NCI-H2196 treated with DMSO at 0.1 percent for 48 hours (cell line): ENCODE results near the gene SGMS1.

ENCODE experiments used
- DNase-seq: peaks from one replicate; lab custom pipeline; 2025; ENCODE audit not compliant: unreplicated experiment; lab: John Stamatoyannopoulos, UW

Gene SGMS1

DNA sequence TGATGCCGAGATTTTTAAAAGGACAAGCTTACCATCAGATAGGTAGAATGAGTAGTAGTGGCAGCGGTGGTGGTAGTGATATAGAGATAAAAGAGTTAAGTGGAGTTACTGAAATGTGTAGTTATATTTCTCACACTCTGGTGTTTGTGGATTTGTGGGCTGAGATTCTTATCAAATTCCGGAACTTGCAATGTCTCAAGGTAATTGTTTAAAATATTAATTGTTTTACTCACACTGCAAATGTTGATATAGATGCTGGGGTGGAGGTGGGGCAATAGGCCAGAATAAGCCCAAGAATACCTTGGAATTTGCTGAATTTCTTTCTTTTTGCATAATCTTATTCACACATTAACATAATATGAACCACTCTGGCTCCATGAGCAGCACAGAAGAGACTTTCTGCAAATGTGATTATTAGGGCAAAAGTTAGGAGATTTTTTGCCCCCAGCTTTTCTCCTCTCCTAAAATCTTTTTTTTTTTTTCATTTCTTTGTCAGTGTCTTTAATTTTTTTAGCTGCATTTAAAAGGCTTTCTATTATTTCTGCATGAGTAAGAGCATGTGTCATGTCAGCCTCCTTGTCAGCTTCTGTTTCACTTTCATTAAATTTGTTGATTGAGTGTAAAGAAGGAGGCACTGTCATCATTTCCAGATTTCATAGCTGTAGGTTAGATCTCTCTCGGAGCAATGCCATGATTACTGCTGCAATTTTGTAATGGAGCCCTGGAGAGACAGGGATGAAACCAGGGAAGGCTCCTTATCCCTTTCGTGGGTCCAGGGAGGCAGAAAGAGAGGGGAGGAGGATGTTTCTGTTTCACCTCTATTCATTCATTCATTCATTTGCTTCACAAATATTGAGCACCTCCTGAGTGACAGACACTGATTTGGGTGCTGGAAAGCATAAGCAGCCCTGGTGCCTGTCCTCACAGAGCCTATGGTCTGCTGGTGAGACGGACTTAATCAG lies 13.1 kb upstream of the SGMS1 start:
- no peak for DNase-seq

DNA sequence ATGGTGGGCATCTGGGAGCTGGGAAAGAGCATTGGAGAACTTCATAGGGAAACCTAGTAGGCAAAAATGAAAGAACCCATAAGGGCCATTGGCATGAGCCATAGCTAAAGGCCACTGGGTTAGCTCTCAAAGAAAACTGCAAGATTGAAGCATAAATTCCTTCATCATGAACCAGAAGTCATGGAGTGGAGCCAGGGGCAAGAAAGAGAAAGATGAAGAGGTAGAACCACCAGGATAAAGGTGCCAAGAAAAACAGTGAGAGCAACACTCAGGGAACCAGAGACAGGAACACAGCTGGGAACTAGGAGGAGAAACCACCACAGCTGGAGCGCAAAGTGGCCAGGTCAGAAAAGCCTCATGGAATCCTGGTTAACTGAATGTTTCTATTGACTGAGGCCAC lies 11.5 kb upstream of the SGMS1 start:
- DNase-seq: no peak

DNA sequence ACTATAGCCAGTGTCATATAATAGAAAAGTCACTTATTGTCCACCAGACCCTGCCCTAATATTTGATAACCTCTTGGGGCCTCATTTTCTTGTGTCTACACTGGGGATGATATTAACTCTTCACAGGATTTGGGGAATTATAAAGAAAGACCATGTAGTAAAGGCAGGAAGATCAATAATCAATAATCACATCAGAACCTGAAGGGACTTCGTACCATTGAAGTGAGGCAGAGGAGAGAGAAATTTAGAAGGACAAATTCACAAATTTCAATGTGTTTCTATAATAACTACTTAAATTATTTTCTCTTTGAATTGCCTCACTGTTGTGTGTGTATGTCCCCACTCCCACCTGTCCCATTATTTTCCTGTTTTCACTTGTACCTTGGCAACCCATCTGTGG lies 10.7 kb upstream of the SGMS1 start:
- DNase-seq: no peak

DNA sequence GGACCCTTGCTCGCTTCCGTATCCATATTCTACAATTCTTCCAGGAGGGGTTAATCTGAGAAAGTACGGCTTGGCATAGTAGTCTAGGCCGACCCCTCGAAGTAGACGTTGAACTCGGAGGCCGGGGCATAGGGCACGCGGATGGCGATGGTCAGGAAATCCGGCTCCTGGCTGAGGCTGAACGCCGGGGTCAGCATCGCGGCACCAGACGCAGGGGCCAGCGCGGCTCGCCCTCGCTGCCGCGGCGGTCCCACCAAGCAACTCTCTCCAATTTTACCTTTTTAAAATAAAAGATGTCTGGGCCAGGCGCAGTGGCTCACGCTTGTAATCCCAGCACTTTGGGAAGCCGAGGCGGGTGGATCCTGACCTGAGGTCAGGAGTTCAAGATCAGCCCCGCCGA lies 7.3 kb upstream of the SGMS1 start:
- DNase-seq: no peak

DNA sequence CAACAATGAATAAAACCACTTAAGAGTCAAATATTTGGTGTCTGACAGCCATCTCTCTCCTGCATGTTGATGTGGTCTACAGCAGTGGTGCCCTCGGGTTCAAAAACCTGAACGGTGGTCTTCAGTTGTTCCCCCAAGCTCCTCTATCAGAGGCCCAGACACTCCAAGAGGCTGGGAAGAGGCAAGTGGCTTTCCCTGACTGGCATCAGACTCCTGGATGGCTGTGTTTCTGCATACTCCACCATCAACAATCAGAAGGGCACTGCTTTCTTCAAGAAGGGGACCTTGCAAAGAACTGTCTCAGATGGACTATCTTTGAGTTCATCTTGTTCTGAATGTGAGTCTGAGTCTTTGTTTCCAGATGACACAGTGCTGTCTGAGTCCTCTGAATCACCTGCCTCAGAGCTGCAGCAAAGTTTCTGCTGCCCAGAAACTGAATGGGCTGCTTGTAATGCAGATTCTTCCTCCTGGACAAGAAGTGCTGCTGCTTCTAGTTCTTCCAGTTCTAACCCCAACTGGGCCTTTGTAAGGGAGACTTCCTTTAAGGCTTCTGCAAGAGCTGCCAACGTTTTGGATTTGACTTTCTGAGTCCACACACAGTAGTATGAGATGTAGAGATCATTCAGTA lies 5.9 kb upstream of the SGMS1 start:
- DNase-seq: no peak

DNA sequence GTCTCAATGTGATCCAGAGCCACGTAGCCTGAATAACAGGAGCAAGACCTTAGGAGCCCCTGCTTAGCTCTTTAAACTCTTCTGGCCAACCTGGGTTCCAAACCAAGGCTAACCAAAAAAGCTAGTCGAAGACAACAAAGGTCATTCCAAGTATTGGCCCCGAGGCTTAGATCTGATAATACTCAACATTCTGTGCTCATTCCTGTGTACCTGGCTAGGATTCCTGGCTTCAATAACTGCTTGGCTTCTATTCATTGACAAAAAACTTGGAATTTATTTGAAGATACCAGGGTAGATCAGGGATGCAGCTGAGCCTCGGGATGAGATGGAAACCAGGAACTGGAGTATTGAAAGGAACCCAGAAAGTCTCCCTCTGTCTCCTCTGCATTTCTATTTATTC lies 4.1 kb upstream of the SGMS1 start:
- DNase-seq: no peak

DNA sequence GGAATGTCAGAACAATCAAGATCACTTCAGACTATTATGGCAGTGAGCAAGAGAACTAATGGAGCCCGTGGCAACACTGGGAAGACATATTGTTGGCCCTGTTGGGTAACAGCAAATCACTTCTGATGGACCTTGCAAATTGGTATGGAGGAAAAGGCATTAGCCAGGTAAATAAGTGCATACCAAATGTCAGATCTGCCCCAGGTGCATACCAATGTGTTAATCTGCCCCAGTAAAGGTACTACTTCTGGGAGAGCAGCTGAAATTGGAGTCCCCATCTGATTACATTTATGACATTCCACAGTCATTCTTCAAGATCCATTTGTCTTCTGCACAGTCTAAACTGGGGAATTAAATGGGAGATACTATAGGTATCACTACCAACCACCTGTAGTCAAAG lies 3.7 kb upstream of the SGMS1 start:
- DNase-seq: no peak

DNA sequence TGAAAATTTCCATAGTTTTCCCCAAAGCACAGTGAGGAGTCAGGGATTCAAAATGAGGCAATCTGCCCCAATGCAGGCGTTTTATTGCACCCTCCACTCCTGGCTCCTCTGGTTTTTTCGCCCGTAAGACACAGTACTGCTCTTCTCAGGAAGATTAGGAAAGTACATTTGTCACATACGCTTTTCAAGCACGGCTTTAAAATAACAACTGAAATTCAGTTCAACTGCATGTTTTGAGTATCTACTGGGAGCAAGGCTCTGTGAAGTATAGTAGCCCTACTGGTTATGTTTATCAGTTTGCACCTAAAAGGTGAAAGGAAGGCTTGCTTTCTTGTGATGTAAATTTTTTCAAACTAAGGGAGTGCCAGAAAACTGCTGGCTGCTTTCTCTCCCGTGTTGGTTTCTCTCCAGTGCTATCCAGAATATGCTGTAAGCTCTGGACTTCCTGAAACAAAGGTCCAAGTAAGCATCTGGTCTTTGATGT lies 1.9 kb upstream of the SGMS1 start:
- no peak for DNase-seq

DNA sequence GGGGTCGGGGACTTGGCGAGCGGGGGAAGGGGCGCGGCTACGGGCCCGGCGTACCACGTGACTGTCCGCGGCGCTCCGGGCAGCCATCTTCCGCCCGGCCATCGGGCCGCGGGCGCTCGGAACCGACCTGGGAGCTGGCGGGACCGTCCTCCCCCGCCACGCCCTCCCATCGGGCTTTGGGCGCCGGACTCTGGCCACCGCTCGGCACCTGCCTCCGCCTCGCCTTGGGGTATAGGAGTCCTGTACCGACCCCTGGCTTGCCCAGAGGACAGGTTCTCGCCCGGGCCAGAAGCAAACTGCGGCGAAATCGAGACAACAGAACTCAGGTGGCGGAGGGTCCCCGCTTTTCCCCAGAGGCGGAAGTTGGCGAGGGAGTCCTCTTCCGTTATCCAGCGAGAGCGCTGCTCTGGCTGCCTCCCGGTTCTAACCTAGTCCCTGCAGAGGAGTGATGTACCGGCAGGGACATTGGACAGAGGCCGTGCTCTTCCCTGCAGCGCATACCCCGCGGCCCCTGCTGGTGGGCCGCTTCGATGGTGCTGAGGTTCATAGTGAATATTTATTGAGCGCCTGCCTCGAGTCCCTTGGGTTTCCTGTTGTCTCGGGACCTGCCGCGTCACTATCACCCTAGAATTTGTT lies 1.2 kb upstream of the SGMS1 start:
- peak; percentile 58 for DNase-seq

DNA sequence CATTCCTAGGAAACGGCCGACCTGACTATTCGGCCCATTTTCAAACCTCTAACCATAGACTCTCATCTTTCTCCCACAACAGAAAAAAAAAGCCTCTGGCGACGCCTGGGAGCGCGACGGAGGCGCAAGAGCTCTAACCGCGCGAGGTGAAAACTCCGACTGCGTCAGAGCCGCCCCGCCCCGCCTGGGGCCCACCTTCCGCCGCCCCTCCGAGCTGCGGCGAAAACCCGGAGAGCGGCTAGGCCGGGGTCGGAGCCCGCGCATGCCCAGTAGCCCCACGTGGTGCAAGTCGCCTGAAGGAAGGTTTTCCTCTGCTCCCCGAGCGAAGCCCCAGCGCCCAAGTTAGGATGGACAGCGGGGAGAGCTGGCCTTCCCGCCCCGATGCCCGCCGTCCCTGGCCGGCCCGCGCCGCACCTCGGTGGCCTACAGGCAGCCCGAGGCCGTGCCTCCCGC lies 683 bp upstream of the SGMS1 start:
- peak; percentile 58 for DNase-seq

DNA sequence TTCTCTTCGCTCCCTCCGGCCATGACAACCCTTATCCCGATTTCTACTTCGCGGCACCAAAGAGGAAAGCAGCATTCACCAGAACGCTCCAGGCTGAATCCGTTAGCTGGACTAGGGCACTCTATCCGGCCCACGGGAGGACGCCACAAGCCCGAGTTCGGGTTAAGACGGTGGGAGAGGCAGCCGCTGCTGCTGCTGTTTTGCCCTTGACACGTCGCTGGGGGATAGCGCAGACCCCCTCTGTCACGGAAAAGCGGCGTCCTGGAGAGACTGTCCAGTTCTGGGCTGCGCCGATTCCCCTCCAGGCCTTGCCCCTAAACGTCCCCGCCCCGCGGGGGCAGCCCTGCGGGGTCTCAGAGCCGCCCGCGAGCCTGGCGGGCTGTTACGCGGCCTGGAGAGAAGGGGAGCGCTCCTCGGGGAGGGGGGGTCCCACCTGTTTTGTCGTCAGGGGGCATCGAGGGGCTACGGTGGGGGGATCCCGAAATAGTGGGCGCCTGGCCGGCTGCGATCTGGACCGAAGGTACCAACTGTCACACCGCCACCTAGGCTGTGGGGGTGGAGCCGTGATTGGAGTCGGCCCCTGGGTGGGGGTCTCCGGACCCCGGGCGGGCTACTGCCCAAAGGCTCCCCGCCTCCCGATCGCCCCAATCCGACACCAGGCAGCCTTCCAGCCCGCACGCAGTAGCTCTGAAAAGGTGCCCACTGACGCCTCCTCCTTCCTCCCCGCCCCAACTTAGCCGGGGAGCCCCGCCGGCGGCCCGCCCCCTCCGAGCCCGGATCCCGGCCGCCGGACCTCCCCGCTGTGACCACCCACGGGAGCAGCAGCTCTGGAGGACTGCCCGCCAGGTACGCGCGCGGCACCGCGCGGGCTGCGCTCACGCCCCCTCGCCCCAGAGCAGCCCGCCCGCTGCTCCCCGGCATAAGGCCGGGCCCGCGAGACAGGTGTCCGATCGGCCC lies 772 bp downstream of the SGMS1 start:
- no peak for DNase-seq

DNA sequence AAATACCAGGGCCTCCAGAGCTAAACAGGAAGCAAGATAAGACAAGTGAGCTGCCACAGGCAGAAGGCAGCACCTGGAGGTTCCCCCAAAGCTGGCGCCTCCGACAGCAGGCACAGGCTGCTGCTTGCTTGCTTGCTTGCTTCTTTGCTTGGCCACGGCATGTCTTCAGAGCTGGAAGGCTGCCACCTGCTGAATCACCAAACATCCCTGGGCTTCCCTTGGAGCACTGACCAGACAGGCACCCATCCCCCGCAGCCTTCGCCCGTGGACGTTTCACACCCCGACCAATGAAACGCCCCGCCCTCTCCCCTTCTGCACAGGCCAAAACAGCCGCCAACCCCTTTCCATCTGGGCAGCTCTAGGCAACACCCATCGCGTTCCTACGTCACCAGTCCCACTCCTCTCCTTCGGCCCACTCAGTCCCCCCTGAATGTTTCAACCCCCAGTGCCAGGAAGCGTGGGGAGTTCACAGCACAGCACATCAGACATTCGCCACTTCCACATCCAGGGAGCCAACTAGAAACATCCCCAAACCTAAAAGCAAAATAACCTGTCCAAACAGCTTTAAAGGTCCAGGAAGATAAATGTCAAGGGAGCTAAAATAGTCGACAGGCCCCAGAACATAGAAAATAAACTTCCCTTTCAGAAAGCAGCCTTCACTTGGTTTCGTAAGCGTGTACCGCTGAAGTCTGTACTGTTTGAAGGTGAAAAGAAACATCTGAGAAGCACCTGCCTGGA lies 1.6 kb downstream of the SGMS1 start:
- peak; percentile 28 for DNase-seq

DNA sequence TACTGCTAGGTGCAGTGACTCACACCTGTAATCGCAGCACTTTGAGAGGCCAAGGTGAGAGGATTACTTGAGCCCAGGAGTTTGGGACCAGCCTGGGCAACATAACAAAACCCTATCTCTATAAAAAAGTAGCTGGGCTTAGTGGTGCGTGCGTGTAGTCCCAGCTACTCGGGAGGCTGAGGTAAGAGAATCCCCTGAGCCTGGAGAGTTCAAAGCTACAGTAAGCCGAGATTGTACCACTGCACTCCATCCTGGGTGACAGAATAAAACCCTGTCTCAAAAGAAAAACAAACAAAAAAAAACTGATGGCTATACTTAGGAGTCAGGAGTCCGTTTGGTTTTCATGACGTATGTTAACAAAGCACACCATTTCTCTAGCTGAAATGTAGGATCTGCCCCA lies 2.9 kb downstream of the SGMS1 start:
- DNase-seq: no peak

DNA sequence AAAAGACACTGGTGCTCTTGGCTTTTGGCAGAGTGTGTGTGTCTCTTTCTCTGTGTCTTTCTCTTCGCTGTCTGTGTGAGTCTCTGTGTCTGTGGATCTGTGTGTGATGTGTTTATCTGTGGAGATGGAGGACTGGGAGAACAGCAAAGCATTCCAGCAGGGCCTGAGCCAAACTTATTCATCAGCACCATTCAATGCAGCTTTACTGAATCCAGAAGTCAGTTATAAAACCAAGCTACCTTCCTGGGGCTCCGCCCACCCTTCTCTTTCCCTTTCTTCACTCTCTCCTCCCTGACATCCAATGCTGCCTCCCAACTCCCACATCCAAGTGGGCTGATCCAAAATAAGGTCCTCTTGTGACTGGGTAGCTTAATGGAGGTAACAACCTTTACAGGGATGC lies 3.9 kb downstream of the SGMS1 start:
- no peak for DNase-seq

DNA sequence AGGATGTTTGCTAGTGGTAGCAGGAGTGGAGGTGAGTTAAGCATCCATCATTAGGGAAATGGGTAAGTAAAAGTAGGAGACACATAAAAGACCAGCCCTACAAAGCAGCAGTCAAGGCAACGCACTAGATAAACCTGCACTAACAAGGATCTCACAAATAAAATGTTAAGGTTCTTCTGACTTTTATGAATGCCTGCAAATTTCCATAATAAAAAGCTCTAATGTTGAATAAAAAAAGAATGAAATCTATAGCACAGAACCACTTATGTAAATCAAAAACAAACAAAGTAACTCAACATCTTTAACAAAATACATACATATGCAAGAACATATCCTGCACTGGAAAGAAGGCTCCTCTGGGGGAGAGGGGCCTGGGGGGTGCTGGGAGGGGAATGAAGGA lies 4.6 kb downstream of the SGMS1 start:
- DNase-seq: no peak

DNA sequence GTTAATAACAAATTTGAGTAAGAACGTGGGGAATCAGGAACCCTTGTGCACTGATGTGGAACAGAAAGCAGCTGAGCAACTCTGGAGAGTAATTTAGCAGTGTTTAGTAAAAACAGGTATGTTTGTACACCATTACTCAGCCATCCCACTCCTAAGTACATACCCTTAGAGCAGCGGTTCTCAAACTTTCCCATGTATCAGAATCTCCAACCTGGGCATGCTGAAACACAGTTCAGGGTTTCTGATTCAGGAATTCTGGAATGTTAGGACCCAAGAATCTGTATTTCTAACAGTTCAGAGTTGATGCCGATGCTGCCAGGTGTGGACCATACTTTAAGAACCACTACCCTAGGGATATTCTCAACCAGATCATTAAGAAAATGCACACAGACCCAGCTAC lies 5.1 kb downstream of the SGMS1 start:
- no peak for DNase-seq

DNA sequence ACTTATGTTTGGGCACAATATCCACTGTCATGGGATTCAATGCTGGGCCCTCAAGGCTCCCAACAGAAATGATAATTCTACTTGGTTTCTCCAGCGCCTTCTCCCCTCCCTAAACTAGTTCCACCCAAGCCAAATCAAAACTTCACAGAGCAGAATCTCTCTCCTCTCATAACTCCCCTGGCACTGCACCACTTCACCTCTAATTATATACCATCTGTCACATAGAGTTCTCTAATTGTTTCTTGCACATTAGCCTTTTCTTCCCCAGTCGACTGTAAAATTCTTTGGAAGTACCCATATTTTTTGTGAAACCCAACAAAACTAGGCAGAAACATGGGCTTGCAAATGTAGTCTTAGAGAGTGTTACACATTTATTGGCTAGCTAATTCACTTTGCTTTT lies 8.1 kb downstream of the SGMS1 start:
- DNase-seq: no peak

DNA sequence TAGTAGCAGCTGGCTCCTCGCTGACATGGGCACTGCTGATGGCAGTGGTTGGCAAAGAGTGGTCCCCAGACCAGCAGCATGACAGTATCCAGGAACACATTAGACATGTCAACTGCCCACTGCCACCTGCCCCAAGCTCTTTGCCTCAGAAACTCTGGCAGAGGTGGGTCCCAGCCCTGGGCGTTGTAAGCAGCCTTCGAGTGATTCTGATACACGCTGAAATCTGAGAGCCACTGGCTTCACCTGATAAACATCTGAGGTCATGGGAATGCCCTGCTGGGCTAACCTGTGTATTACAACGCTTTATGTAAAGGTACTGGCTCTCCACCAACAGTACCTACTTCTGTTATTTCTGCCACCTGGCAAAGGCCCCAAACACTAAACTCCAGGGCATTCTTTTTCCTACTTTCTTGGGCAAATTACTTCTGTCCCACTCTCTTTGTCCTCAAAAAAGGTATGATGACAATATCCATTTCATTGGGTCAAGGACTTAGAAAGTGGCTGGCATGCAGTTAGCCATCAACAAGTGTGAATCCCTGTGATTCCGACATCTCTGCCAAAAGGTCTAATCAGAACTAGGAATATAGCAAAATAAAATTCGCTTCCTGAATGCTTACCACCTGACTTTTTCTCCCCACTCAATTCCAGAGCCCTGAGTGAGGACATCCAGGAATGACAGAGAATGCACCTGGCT lies 9.2 kb downstream of the SGMS1 start:
- DNase-seq: no peak

DNA sequence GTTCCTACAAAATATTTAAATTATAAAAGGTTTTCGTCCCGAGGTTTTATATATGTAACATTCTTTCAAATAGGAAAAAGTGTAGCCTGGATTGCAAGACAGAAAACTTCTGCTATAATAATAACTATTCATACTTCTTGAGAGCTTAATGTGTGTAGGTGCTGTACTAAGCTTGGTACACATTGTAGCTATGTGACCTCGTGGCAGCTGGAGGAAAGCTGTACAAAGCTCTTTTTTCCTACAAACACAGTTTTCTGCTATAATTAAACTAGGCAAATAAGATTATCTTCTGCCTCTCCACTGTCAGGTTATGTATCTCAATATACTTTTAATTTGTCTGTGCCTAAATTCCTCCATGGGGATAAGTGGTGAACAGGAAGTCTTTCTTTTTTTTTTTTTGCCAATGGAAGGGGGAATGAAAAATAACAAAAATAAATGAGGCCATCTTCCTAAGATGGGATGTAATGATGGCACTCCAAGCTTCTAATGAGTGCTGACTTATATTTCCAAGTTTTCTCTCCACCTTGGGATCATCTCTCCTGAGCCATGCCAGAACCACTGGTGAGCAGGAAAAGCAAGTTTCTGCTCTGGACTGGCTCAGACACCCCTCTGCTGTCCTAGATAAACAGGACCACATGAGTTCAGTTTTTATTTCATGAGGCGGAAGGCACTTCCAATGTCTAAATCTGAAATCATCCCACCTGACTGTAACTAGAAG lies 9.9 kb downstream of the SGMS1 start:
- DNase-seq: no peak
